Measurements from ENCODE around the gene CDH23. TPM values are rescaled to one million over a fixed set of nuclear protein-coding genes. Genes with fewer than 3 reads are reported as not detected.

The CDH23 gene
- total RNA-seq, 2 donors from 2014 or later, result 28.5 to 58.7 TPM

DNA sequence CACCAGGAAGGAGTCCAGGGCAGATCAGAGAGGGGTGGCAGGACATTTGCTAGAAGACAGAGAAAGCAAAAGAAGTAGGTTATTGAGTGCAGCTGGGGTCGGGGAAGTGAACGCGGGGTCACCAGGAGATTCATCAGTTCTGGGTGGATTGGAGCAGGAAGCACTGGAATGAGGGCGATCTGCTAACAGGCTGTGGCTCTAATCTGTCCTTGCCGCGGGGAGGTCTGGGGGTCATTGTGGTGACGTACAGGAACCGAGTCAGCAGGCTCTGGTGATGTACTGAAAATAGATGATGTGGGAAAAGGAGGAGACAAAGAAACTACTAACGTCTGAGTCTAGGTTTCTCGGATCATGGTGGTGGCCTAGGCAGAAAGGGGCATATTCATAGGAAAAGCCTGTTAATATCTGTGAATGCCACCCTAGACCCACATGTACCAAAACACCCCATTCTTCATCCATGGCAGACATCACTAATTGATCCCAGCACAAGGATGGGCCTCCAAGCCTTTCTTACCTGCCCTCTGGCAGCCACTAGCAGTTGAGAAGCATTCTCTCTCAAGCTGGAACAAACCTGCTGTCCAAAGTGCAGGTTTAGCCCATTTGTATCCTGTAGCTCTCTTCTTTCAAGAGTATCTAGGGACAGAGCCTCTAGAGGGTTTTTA lies 188.3 kb downstream of the CDH23 start:
- no peak for TF ChIP-seq POLR2A (IDR thresholded peaks at IDR 0.05)
- TF ChIP-seq, protein P1, sequence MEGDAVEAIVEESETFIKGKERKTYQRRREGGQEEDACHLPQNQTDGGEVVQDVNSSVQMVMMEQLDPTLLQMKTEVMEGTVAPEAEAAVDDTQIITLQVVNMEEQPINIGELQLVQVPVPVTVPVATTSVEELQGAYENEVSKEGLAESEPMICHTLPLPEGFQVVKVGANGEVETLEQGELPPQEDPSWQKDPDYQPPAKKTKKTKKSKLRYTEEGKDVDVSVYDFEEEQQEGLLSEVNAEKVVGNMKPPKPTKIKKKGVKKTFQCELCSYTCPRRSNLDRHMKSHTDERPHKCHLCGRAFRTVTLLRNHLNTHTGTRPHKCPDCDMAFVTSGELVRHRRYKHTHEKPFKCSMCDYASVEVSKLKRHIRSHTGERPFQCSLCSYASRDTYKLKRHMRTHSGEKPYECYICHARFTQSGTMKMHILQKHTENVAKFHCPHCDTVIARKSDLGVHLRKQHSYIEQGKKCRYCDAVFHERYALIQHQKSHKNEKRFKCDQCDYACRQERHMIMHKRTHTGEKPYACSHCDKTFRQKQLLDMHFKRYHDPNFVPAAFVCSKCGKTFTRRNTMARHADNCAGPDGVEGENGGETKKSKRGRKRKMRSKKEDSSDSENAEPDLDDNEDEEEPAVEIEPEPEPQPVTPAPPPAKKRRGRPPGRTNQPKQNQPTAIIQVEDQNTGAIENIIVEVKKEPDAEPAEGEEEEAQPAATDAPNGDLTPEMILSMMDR (IDR thresholded peaks at IDR 0.05), result no peak
- intact Hi-C loops (cut with DNase I), result no loop called here
- Histone ChIP-seq H3K27ac (no peak overlapping the region), H3K36me3 (replicated peaks in 1 of 2; ENCODE audit: insufficient read depth in 1 of 2, low read depth in 2 of 2) (no peaks in the 10 kb centered on the region), H3K27me3 (no peaks in the 10 kb centered on the region), H3K4me3 (no peak overlapping the region), H3K9me3 (no peaks in the 10 kb centered on the region), H3K4me1 (no peaks in the 10 kb centered on the region)
- DNase-seq (no peak), ATAC-seq (no peak)
- 76 to 85% methylated on average over 10 of the region's 10 CpGs for WGBS, 2 donors

DNA sequence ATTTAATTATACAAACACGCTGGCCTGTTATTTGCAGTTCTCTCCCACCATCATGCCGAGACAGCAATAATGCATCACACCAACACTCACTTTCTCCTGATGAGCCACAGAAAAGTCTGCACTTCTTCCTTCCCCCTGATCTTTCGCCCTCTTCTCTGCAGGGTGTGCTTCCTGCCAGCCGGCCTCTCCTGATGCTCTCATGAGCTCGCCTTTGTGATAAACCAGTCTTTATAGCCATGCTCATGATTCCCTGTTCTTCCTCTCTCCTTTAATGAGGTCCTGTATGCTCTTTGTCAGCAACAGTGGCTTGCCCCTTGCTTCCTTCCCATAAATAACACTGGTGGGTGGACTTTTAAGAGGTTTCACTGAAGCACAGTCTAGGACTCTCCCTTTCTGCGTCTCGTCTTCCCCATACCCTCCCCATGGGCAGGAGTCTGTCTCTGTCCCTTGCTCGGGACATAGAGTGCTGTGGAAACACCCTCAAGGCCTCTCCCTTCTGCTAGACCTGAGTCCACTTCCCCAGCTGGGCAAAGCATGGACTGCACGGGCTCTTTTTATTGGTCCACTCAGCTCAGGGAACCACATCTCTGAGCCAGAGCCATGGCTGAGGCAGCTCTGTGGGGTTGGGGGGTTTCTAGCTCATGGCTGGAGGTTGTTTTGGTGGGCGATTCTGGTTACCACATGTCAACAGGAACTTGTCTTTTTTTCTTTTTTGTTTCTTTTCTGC lies 189.0 kb downstream of the CDH23 start:
- WGBS, 2 donors, result 65 to 74% methylated on average over 10 of the region's 10 CpGs
- Histone ChIP-seq H3K4me1 (no peaks in the 10 kb centered on the region), H3K27ac (no peak overlapping the region), H3K27me3 (no peaks in the 10 kb centered on the region), H3K4me3 (no peak overlapping the region), H3K9me3 (no peaks in the 10 kb centered on the region), H3K36me3 (replicated peaks in 1 of 2; ENCODE audit: insufficient read depth in 1 of 2, low read depth in 2 of 2) (no peaks in the 10 kb centered on the region)
- TF ChIP-seq, protein P1 (IDR thresholded peaks at IDR 0.05), result no peak
- TF ChIP-seq POLR2A (IDR thresholded peaks at IDR 0.05), result no peak
- intact Hi-C loops (cut with DNase I), result no loop called here
- DNase-seq, result no peak
- no peak for ATAC-seq

DNA sequence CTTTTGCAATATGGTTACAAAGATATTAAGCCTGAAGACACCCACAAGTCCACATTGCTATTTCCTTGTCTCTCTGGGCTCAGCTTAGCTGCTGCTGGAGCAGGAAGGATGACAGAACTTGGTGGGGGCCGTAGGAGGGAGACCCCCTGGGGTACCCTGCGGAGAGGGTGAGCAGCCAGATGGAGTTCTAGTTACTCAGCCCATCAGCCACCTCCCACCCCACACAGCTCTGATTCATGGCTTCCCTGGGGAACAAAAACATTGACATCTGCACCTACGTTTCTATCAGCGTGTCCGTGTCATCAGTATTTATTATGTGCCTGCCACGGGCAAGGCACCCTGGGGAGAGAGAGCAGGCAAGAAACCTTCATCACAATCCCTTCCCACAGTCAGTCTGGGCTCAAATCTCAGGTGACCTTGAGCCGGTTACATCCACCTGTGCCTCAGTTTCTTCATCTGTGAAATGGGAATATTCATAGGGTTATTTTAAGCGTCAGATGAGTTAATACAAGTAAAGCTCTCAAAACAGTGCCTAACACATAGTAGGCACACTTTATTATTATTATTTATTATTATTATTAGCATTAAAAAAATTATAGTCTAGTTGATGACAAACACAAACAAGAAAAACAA lies 191.3 kb downstream of the CDH23 start:
- H3K4me1 ChIP-seq, result no peaks in the 10 kb centered on the region
- DNase-seq, result no peak
- no peak overlapping the region for H3K4me3 ChIP-seq
- no peaks in the 10 kb centered on the region for H3K27me3 ChIP-seq
- intact Hi-C loops (cut with DNase I), result no loop called here
- no peak for ATAC-seq
- H3K27ac ChIP-seq, result no peak overlapping the region
- H3K36me3 ChIP-seq (replicated peaks in 1 of 2; ENCODE audit: insufficient read depth in 1 of 2, low read depth in 2 of 2), result no peaks in the 10 kb centered on the region
- 66 to 67% methylated on average over 8 of the region's 8 CpGs for WGBS, 2 donors
- TF ChIP-seq, protein P1 (IDR thresholded peaks at IDR 0.05), result no peak
- no peak for TF ChIP-seq POLR2A (IDR thresholded peaks at IDR 0.05)
- H3K9me3 ChIP-seq, result no peaks in the 10 kb centered on the region

DNA sequence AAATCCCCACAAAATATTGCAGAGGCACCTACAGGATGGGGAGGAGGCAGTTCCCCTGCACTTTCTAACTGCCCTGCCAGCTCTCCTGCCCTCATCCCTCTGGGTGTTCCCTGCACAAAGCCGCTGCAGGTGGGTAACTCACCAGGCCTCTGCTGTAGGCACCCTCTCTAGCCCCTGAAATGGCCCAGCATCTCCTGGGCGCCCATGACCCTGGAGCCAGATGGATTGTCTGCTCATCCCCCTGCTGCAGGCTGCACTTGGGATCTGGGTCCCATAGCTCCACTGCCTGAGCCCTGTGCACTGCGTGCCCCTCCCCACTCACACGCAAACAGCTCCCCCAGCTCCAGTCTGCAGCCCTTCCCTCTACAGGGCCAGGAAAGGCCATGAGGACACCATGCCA lies 192.0 kb downstream of the CDH23 start:
- Histone ChIP-seq H3K27ac (no peak overlapping the region), H3K4me1 (no peaks in the 10 kb centered on the region), H3K9me3 (no peaks in the 10 kb centered on the region), H3K36me3 (replicated peaks in 1 of 2; ENCODE audit: insufficient read depth in 1 of 2, low read depth in 2 of 2) (no peaks in the 10 kb centered on the region), H3K27me3 (no peaks in the 10 kb centered on the region), H3K4me3 (no peak overlapping the region)
- no peak for DNase-seq
- WGBS, 2 donors, result 64 to 87% methylated on average over 4 of the region's 4 CpGs
- TF ChIP-seq POLR2A (IDR thresholded peaks at IDR 0.05), result no peak
- TF ChIP-seq, protein P1 (IDR thresholded peaks at IDR 0.05), result no peak
- intact Hi-C loops (cut with DNase I), result no loop called here
- no peak for ATAC-seq
